Endothelial cell of umbilical vein (primary cell): Measurements from ENCODE around the gene GNB1L. TPM values are rescaled to one million over a fixed set of nuclear protein-coding genes. Genes with fewer than 3 reads are reported as not detected.
"Not testable (repeated sequence)": the region's sequence is repeated elsewhere in the genome, so short reads cannot be mapped to it uniquely, and the experiment has no call there.

Experiments
- BruUV-seq: library from RNA; stranded (reverse); fragments of 400-500 nt; replicated peaks from 2 replicates; lab custom pipeline; 2021; lab: Mats Ljungman, UMichigan
- CTCF ChIA-PET: fragments of 300-600, 350-600 bp; sonication (Branson Sonifier 250); formaldehyde crosslinking; loops from one replicate; lab custom pipeline; 2021; ENCODE audit warnings: antibody characterized with exemption, inconsistent platforms; lab: Charles Lee
- POLR2A ChIA-PET: fragments of 300-600, 350-600 bp; sonication (Branson Sonifier 250); formaldehyde crosslinking; loops from one replicate; lab custom pipeline; 2021; ENCODE audit warnings: antibody characterized with exemption, inconsistent platforms; lab: Charles Lee
- DNase-seq: peaks from one replicate; pipeline ENCODE4 v3.0.0-alpha.2; 2011; ENCODE audit warnings: low read depth, low spot score
- FAIRE-seq: peaks from 2 replicates; lab custom pipeline; 2011; peaks lifted over from hg19 to GRCh38; lab: Jason Lieb, UNC
- H2AFZ ChIP-seq: 2 replicates; pipeline ENCODE4 v1.6.0; 2012; ENCODE audit warnings: low read depth, low read length, control low read depth, inconsistent platforms
- H3K27ac ChIP-seq: 2 replicates; pipeline ENCODE4 v1.5.1; 2011; ENCODE audit warnings: low read depth, mild to moderate bottlenecking, control low read depth, low read length, moderate library complexity; ENCODE audit not compliant: insufficient read depth
- H3K27me3 ChIP-seq, 2 experiments: 2 replicates each; pipeline versions ENCODE4 v1.6.0 to v1.6.1; 2011; ENCODE audit warnings: low read length in 2 of 2, mixed read lengths in 1 of 2; ENCODE audit not compliant: control insufficient read depth in 2 of 2, insufficient read depth in 2 of 2
- H3K36me3 ChIP-seq, 2 experiments: 2 replicates in 1 of 2; 3 replicates in 1 of 2; pipeline ENCODE4 v1.5.1; 2011; ENCODE audit warnings: low read length in 2 of 2, mild to moderate bottlenecking in 1 of 2, moderate library complexity in 1 of 2; ENCODE audit not compliant: control insufficient read depth in 2 of 2, insufficient read depth in 2 of 2; ENCODE audit errors: extremely low read depth in 1 of 2
- H3K4me1 ChIP-seq: 3 replicates; pipeline ENCODE4 v1.5.1; 2011; ENCODE audit warnings: mild to moderate bottlenecking, low read length; ENCODE audit not compliant: control insufficient read depth, insufficient read depth; ENCODE audit errors: extremely low read depth
- H3K4me2 ChIP-seq: 2 replicates; pipeline ENCODE4 v1.6.1; 2011; ENCODE audit warnings: low read length, control low read depth, mixed read lengths; ENCODE audit not compliant: insufficient read depth
- H3K4me3 ChIP-seq, 3 experiments: fragments of 200-600 bp in 1 of 3; sonication (generic), shearing (Covaris generic) in 1 of 3; replicated peaks in 1 of 3; 2 replicates each; pipeline ENCODE4 v1.5.1; 2011 to 2016; ENCODE audit warnings: control low read depth in 3 of 3, low read length in 3 of 3, mild to moderate bottlenecking in 2 of 3, inconsistent platforms in 1 of 3, low read depth in 1 of 3, moderate library complexity in 1 of 3; ENCODE audit not compliant: insufficient read depth in 1 of 3
- H3K79me2 ChIP-seq: 2 replicates; pipeline ENCODE4 v1.6.0; 2012; ENCODE audit warnings: low read length, inconsistent platforms; ENCODE audit not compliant: control insufficient read depth, insufficient read depth
- H3K9ac ChIP-seq: replicated peaks from 2 replicates; pipeline ENCODE3; 2011; ENCODE audit warnings: low read length, control low read depth; ENCODE audit not compliant: insufficient read depth; ENCODE audit errors: extremely low read depth
- H3K9me1 ChIP-seq: replicated peaks from 3 replicates; pipeline ENCODE4 v1.6.0; 2011; ENCODE audit warnings: mild to moderate bottlenecking, low read length; ENCODE audit not compliant: control insufficient read depth, insufficient read depth; ENCODE audit errors: extremely low read depth
- H3K9me3 ChIP-seq: replicated peaks from 2 replicates; pipeline ENCODE4 v1.5.1; 2012; ENCODE audit warnings: low read length, inconsistent platforms; ENCODE audit not compliant: control insufficient read depth, insufficient read depth
- H4K20me1 ChIP-seq: replicated peaks from 2 replicates; pipeline ENCODE3; 2011; ENCODE audit warnings: mild to moderate bottlenecking, low read length; ENCODE audit not compliant: control insufficient read depth, insufficient read depth; ENCODE audit errors: extremely low read depth
- EZH2 ChIP-seq: IDR thresholded peaks from 2 replicates; pipeline ENCODE4 v1.6.1; 2012; ENCODE audit warnings: borderline replicate concordance, low read depth, mild to moderate bottlenecking, moderate library complexity, low read length, inconsistent platforms; ENCODE audit not compliant: severe bottlenecking
- FOS ChIP-seq: IDR thresholded peaks from 2 replicates; pipeline ENCODE4 v1.6.1; 2011; ENCODE audit warnings: mild to moderate bottlenecking, low read length, moderate library complexity, borderline replicate concordance; ENCODE audit not compliant: insufficient read depth
- GATA2 ChIP-seq: IDR thresholded peaks from 2 replicates; pipeline ENCODE4 v1.7.0; 2011; ENCODE audit warnings: low read depth, mild to moderate bottlenecking, moderate library complexity, mixed read lengths, low read length; ENCODE audit not compliant: insufficient read length, insufficient read depth
- JUN ChIP-seq: IDR thresholded peaks from 2 replicates; pipeline ENCODE4 v1.6.1; 2011; ENCODE audit warnings: borderline replicate concordance, low read depth; ENCODE audit not compliant: insufficient read length, insufficient read depth
- MYC ChIP-seq: IDR thresholded peaks from one replicate; pipeline ENCODE4 v1.6.1; 2011; ENCODE audit warnings: mild to moderate bottlenecking, low read depth, low read length
- POLR2A ChIP-seq: IDR thresholded peaks from 2 replicates; pipeline ENCODE4 v1.6.1; 2012; ENCODE audit warnings: low read depth, mild to moderate bottlenecking, control low read depth, low read length
- POLR2AphosphoS5 ChIP-seq: IDR thresholded peaks from 2 replicates; pipeline ENCODE4 v1.6.1; 2012; ENCODE audit warnings: low read depth, mild to moderate bottlenecking, control low read depth, low read length, moderate library complexity; ENCODE audit not compliant: insufficient read depth
- dilution Hi-C: fragments of 300-500 bp; cut with MboI; formaldehyde crosslinking; loops from one replicate; pipeline ENCODE4 v1.15.0; 2019; ENCODE audit warnings: low sequenced_read_pairs; ENCODE audit not compliant: extremely low pct_ligation_motif_present
- intact Hi-C: fragments of 100-400 bp; cut with micrococcal nuclease; formaldehyde crosslinking; loops from one replicate; pipeline ENCODE4 v1.10.0; 2022
- polyA plus RNA-seq, 4 experiments: library from polyadenylated mRNA; depleted of rRNA in 3 of 4; stranded (reverse) in 3 of 4; unstranded in 1 of 4; fragments of >200 nt; gene quantifications; 2 replicates each; pipeline versions ENCODE4 v1.2.1 to v1.2.3, GENCODE V29; 2011 to 2012; ENCODE audit warnings: missing spikeins in 1 of 4
- total RNA-seq: library from RNA; stranded (reverse); gene quantifications from 2 replicates; pipeline ENCODE4 v1.2.3, GENCODE V29; 2021
- TF ChIP-seq, protein P1 (sequence below): IDR thresholded peaks from 2 replicates; pipeline ENCODE4 v1.6.1; 2011; ENCODE audit not compliant: insufficient read depth, insufficient read length
- TF ChIP-seq, protein P2 (sequence below), 2 donors: IDR thresholded peaks; 1 replicate in 1 of 2; 2 replicates in 1 of 2; pipeline ENCODE4 v1.5.1; 2011; ENCODE audit warnings: low read length in 2 of 2, mild to moderate bottlenecking in 2 of 2, moderate library complexity in 2 of 2, control low read depth in 1 of 2, inconsistent platforms in 1 of 2, low read depth in 1 of 2; ENCODE audit not compliant: insufficient read depth in 1 of 2; ENCODE audit errors: extremely low read depth in 1 of 2

The GNB1L gene
- total and polyA plus RNA-seq, 2 donors (not counting 3 experiments of a cell fraction or from before 2014, with no cell fraction given) = 5.4 to 5.9 TPM

DNA sequence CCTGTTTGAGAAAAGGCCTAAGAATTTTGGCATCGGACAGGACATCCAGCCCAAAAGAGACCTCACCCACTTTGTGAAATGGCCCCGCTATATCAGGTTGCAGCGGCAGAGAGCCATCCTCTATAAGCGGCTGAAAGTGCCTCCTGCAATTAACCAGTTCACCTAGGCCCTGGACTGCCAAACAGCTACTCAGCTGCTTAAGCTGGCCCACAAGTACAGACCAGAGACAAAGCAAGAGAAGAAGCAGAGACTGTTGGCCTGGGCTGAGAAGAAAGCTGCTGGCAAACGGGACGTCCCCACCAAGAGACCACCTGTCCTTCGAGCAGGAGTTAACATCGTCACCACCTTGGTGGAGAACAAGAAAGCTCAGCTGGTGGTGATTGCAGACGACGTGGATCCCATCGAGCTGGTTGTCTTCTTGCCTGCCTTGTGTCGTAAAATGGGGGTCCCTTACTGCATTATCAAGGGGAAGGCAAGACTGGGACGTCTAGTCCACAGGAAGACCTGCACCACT is 62.2 kb downstream of the GNB1L start:
- FAIRE-seq, H4K20me1 ChIP-seq, H3K27me3 ChIP-seq, H3K4me1 ChIP-seq, dilution Hi-C loops, H3K9me3 ChIP-seq, H3K9me1 ChIP-seq, BruUV-seq, H2AFZ ChIP-seq, H3K79me2 ChIP-seq, H3K4me2 ChIP-seq, H3K36me3 ChIP-seq, H3K4me3 ChIP-seq, DNase-seq, POLR2A ChIA-PET, intact Hi-C loops, H3K9ac ChIP-seq, H3K27ac ChIP-seq: not testable (repeated sequence)
- CTCF ChIA-PET = interaction anchor here (1.5 kb wide), 1 partner anchor 8 kb away, joined by 4 read pairs; no protein-coding TSS in a partner anchor

DNA sequence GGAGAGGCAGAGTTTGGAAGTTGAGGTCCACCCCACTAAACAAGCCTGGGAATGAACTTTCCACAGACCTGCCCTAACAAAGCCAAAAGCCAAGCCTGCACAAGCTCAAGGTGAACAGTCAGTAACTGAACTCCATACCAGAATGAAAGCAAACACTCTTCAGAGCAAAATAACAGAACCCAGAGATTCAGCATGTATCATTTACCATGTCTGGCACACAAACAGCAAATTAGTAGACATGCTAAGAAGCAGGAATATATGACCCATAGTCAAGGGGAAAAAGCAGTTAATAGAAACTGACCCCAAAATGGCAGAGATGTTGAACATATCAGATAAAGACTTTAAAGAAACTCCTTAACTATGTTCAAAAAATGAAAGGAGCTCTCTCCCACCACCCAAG is 62.8 kb downstream of the GNB1L start:
- Histone ChIP-seq H3K9me1 (no peaks in the 10 kb centered on the region), H4K20me1 (no peaks in the 10 kb centered on the region), H3K36me3 (no peaks in the 10 kb centered on the region), H3K79me2 (no peaks in the 10 kb centered on the region), H3K9me3 (no peaks in the 10 kb centered on the region), H3K4me2 (no peak overlapping the region), H3K27me3 (no peaks in the 10 kb centered on the region), H3K27ac (no peak overlapping the region), H3K4me3 (no peak overlapping the region), H2AFZ (no peak overlapping the region), H3K4me1 (no peaks in the 10 kb centered on the region), H3K9ac (no peak overlapping the region)
- intact Hi-C loops = no loop called here
- ChIA-PET POLR2A (no interaction called here), CTCF (interaction anchor here (1.5 kb wide), 1 partner anchor 9 kb away, joined by 4 read pairs; no protein-coding TSS in a partner anchor)
- TF ChIP-seq POLR2AphosphoS5 (no peak), EZH2 (no peak), POLR2A (no peak), JUN (no peak), MYC (no peak), GATA2 (no peak), FOS (no peak)
- TF ChIP-seq, protein P1, sequence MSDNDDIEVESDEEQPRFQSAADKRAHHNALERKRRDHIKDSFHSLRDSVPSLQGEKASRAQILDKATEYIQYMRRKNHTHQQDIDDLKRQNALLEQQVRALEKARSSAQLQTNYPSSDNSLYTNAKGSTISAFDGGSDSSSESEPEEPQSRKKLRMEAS = no peak
- TF ChIP-seq, protein P2, sequence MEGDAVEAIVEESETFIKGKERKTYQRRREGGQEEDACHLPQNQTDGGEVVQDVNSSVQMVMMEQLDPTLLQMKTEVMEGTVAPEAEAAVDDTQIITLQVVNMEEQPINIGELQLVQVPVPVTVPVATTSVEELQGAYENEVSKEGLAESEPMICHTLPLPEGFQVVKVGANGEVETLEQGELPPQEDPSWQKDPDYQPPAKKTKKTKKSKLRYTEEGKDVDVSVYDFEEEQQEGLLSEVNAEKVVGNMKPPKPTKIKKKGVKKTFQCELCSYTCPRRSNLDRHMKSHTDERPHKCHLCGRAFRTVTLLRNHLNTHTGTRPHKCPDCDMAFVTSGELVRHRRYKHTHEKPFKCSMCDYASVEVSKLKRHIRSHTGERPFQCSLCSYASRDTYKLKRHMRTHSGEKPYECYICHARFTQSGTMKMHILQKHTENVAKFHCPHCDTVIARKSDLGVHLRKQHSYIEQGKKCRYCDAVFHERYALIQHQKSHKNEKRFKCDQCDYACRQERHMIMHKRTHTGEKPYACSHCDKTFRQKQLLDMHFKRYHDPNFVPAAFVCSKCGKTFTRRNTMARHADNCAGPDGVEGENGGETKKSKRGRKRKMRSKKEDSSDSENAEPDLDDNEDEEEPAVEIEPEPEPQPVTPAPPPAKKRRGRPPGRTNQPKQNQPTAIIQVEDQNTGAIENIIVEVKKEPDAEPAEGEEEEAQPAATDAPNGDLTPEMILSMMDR (IDR thresholded peaks at IDR 0.05; ENCODE audit: extremely low read depth in 1 of 2, insufficient read depth in 1 of 2, low read depth in 1 of 2, low read length in 2 of 2) = no peak
- FAIRE-seq = no peak
- no TSS peak for BruUV-seq
- dilution Hi-C loops = no loop called here
- DNase-seq = no peak
